GM11168 (cell line): Measurements from ENCODE around the gene GLG1.
"Not testable (repeated sequence)": the region's sequence is repeated elsewhere in the genome, so short reads cannot be mapped to it uniquely, and the experiment has no call there.

Experiments used
- in situ Hi-C: fragments of 300-500 bp; cut with MboI; formaldehyde crosslinking; loops from one replicate; pipeline ENCODE4 v1.12.0; 2022; ENCODE audit warnings: low sequenced_read_pairs; ENCODE audit not compliant: unreplicated experiment

GLG1 gene

DNA sequence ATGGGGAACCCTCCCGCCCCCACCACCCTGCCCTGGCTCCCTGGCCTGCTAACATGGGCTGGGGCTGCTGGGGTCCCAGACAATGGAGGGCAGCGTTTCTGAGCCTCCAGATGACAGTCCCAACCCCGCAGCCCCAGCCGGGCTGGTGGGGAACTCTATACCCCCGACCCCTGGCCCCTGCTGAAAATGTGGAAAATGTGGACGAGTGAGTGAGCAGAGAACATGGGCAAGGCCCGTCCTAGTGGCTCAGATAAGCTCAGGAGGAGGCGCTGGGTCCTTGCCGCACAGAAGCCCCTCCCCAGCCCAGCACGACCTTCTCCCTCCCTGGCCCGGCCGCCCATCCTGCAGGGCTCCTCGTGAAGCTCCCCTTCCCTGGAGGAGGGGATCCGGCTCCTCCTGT is 187.1 kb downstream of the GLG1 start:
- in situ Hi-C loops, result not testable (repeated sequence)

DNA sequence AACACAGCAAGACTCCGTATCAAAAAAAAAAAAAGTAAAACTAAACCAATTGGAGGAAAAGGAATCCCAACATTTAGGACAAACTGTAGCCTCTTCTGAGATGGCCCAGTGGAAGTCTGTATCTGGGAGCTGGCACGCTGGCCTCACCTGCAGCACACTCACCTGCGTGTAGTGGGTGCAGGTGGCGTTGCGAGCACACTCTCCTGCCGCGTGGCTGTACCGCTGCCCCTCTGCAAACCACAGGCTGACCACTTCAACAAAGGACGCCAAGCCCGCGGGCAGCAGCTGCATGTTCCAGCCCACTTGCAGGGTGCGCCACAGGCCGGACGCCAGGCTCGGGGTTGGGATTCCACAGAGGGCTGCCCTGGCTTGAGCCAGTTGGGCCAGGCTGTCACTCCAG is 189.0 kb downstream of the GLG1 start:
- in situ Hi-C loops, result not testable (repeated sequence)

- in situ Hi-C loops, result not testable (repeated sequence)
Measured at GRCh38 chr16:74413920-74414319, 193.0 kb downstream of the GLG1 start.

GRCh38 chr16:74413485-74413884 is 193.4 kb downstream of the GLG1 start:
- in situ Hi-C loops, result not testable (repeated sequence)

GRCh38 chr16:74412775-74413390 is 194.0 kb downstream of the GLG1 start:
- in situ Hi-C loops, result not testable (repeated sequence)

DNA sequence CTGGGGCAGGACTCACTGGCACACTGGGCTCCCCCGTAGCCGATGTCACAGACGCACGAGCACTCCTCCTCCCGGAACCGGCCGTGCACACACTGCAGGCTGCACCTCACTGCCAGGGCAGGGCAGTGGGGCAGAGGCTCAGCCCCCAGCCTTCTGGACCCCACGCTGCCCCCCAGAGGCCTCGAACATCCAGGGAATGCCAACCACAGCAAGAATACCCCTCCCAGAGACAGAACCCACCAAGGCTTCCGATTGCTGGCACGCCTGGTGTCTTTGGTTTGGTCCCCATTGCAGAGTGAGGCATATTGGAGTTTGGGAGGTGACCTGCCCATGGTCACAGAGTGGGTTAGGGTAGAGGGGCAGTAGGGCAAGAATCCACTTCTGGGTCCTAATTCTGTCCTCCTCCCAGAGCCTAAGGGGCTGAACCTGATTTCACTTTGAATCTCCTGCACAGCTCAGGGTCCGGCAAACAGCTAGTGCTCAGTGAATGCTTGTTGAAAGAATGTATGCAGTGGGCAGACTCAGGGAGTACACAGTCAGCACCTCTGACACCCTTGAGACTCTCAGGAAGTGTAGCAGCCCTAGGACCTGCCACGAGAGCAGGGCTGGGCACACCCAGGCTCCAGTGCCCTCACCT is 194.7 kb downstream of the GLG1 start:
- in situ Hi-C loops, result not testable (repeated sequence)

DNA sequence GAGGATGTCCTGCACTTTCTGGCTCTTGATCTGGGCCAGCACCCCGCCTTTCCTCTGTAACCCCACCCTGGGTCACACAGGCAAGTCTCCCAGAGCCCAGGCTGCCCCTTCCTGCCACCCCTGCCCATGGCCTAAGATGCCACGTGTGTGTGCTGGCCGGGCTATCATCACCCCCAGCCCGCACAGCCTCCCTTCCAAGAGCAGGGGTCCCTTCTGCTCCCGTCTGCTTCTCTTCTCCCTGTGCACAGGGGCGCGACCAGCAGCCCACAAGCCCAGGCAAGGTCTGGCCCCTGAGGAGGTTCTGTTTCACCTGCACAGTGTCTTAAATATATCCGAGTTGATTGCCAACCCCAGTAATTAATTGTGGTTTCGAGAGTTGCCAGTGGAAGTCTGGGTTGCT is 195.9 kb downstream of the GLG1 start:
- in situ Hi-C loops, result not testable (repeated sequence)

- in situ Hi-C loops, result not testable (repeated sequence)
Measured at GRCh38 chr16:74410057-74410957, 196.6 kb downstream of the GLG1 start.

- in situ Hi-C loops, result not testable (repeated sequence)
Measured at GRCh38 chr16:74409185-74409981, 197.5 kb downstream of the GLG1 start.

DNA sequence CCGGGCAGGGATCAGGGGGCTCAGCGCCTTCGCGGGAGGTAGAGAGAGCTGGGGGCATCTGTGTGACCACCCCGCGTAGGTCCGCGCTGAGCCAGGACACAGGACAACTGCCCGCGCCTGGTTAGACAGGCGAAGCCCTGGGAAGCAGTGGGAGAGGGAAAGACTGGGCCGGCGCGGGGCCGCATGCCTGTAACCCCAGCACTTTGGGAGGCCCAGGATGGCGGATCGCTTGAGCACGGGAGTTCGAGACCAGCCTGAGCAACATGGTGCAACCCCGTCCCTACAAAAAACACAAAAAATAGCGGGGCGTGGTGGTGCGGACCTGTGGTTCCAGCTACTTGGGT is 199.6 kb downstream of the GLG1 start:
- in situ Hi-C loops, result not testable (repeated sequence)

DNA sequence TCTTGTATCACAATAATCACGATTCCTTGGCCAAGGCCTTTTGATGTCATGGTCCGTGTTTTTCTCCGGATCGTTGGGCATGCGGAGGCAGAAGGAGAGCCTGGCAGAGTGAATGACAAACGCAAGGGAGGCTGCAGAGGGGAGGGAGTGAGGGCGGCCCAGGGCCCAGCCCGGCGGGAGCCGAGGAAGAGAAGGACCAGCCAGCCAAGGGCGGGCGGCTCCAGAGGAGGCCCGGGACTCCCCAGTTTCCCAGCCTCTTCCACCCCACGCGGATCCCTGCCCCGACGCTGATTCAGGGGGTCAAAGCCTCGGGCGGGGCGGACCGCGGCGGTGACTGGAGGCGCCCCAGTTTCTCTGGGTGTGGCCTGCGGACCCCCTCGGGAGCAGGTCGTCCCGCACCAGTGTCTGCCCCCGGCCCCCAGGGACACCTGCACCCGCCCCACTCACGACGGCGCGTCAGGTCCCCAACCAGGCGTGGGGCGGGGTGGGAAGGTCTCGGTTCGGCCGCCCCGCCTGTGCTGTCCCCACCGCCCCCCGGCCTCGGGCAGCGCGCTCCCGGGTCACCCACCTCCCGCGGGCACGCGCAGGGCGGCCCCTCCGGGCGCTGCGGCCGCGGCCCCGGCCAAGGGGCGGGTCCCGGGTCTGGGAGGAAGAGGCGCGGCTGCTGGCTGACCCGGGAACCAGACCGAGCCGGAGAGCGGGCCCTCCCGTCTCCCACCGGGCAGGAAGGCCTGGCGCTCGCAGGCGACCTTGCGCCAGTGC is 200.1 kb downstream of the GLG1 start:
- in situ Hi-C loops, result not testable (repeated sequence)

DNA sequence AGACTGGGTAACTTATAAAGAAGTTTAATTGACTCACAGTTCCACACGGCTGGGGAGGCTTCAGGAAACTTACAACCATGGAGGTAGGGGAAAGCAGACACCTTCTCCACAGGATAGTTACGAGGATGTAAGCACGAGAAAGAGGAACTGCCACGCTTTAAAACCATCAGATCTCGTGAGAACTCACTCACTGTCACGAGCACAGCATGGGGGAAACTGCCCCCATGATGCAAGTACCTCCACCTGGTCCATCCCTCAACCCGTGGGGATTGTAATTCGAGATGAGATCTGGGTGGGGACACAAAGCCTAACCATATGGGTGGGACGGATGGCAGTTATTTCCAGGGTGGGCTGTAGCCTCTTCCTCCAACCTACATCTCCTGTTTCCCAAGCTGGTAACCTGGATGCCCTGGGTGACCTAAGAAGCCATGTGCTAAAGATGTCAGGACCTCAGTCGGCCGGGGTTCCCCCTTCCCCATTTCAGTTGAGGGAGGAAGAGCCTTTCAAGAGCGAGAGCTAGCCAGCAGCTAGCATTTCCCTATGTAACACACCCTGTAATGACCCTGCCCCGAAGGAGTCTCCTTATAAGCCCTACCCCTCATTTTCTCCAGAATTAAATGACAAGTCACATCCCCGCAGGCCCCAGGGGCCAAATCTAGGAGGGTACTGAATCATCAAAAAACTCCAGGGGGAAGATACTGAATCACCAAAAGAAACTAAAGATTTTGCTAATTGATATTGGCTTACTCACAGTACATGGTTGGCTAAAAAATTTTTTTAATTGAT is 202.6 kb downstream of the GLG1 start:
- in situ Hi-C loops, result not testable (repeated sequence)

DNA sequence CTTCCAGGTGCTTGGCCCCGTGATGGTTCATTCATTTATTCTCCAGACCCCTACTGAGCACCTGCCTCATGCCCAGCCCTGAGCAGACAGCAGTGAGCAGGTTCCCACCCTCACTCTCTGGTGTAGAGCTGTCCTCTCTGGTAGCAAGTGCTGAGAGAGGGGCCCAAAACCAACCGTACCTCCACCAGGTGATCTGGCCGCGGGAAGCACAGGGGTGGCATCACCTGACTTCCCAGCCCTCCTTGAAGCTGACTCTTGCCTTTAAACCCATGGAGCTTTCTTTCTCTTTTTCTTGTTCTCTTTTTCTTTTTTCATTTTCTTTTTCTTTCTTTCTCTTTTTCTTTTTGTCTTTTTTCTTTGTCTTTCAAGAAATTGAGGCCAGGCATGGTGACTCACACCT is 206.7 kb downstream of the GLG1 start:
- in situ Hi-C loops, result not testable (repeated sequence)

- in situ Hi-C loops, result not testable (repeated sequence)
Measured at GRCh38 chr16:74398212-74398895, 208.6 kb downstream of the GLG1 start.
